GM11168 (cell line): ENCODE measurements around the gene CCNK.

Source experiments
- in situ Hi-C: fragments of 300-500 bp; cut with MboI; formaldehyde crosslinking; loops from one replicate; pipeline ENCODE4 v1.12.0; 2022; ENCODE audit warnings: low sequenced_read_pairs; ENCODE audit not compliant: unreplicated experiment

CCNK gene

DNA sequence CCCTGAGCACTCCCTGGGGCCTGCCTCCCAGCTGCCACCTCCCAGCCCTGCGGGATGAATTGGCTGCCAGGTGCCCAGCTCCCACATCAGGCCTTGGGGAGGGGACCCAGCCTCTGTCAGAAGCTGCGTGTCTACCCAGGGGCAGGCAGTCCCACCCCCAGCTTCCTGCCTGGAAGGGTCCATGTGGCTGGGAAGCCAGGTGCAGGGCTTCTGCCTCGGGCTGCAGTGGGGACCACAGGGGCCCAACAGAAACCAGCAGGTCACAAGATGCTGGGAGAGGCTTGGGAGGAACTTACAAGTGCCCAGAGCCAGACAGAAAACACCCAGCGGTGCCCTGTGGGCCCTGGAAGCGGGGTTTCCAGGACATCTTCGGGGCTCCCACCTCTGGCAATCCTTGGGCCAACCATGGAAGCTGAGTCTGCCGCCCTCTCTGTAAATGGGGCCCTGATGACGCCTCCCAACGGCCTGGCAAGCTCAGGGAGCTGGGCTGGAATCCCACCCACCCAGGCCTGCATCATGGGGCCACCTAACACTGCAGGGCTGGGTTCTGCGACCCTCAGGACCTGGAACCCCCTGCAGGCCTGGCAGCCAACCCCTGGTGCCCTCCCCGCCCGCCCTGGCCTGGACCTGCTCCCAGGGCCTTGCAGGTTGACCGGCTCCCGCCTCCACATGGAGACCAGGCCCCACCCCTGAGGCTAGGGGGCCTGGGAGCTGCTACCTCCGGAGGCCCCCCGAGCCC lies 36.6 kb downstream of the CCNK start:
- in situ Hi-C loops: loop anchor here (5.0 to 25.0 kb wide), 2 partner anchors 114 to 369 kb away; no protein-coding TSS in a partner anchor

DNA sequence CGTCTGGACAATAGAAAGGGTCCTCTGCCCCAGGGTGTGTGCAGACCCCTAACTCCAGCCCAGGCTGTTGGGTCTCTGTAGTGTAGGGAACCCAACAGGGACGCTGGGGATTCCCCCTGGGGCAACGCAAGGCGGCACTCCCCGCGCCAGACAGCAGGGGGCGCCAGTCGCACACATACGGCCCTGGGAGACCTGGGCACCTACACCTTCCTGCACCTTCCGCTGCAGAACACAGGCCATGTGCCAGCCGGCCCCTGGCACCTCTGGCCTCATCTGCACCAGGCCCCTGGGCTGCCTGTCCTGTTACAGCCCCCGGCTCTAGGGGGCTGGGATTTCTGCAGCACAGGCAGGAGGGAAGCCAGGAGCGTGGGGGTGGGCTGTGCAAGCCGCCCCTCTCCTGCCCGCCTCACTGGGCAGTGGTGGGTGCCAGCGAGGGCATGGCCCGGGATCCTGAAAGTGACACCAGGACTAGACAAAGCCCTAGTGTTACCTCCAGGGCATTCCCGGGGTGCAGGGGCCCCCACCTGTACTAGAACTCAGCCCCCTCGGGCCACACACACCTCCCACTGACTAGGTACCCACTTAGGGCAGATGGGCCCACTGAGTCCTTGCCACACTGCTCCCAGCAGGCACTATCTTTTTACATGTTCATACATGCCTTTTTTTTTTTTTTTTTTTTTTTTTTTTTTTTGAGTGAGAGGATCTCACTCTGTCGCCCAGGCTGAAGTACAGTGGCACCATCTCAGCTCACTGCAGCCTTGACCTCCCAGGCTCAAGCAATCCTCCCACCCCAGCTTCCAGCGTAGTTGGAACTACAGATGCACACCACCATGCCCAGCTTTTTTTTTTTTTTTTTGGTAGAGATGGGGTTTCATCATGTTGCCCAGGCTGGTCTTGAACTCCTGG lies 37.5 kb downstream of the CCNK start:
- in situ Hi-C loops: loop anchor here (5.0 to 25.0 kb wide), 2 partner anchors 114 to 369 kb away; no protein-coding TSS in a partner anchor

DNA sequence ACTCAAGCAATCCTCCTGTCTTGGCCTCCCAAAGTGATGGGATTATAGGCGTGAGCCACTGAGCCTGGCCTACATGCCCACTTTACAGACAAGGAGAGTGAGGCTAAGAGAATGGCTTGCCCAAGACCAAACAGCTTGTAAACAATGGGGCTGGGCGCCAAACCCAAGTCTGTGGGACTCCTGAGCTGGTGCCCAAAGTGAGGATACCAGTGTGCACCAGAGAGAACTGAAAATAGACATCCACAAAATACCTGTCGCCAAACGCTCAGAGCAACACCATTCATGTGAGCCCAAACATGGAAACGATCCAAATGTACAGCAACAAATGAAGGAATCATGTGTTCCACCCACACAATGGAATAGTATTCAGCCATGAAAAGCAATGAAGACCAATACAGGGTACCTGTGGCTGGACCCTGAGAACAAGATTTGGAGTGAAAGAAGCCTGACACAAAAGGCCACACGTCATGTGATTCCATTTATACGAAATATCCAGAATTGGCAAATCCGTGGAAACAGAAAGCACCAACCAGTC lies 38.2 kb downstream of the CCNK start:
- in situ Hi-C loops: loop anchor here (5.0 to 25.0 kb wide), 2 partner anchors 113 to 368 kb away; no protein-coding TSS in a partner anchor

GRCh38 chr14:99519931-99520421 lies 38.8 kb downstream of the CCNK start:
- in situ Hi-C loops: loop anchor here (5.0 to 25.0 kb wide), 2 partner anchors 112 to 367 kb away; no protein-coding TSS in a partner anchor

DNA sequence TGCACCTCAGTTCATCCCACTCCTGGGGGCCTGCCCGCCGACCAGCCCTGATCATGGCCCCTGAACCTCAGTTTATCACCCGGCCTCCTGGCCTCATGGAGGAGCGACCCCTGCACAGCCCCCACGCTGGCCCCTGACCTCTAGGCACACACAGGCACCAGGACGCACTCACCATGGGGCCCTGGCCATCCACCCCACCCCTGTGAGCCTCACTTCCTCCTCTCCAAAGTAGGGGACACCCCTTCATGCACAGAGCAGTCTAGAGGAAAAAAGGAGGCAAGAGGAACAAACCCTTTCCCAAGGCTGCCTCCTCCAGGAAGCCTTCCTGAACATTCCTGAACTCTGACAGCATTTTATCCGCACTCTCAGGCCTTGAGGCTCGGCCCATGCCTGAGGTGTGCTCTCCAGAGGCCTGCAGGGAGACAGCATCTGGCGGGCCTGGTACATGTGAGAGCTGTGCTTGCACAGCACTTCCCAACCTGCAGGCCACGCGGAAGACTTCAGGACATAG lies 39.4 kb downstream of the CCNK start:
- in situ Hi-C loops: loop anchor here (25.0 kb wide), 1 partner anchor 367 kb away; no protein-coding TSS in a partner anchor

- in situ Hi-C loops: loop anchor here (25.0 kb wide), 1 partner anchor 366 kb away; no protein-coding TSS in a partner anchor
Observed at GRCh38 chr14:99521176-99522024, 40.2 kb downstream of the CCNK start.

GRCh38 chr14:99522025-99522401 lies 40.8 kb downstream of the CCNK start:
- in situ Hi-C loops: loop anchor here (25.0 kb wide), 1 partner anchor 365 kb away; no protein-coding TSS in a partner anchor

GRCh38 chr14:99522457-99522891 lies 41.3 kb downstream of the CCNK start:
- in situ Hi-C loops: loop anchor here (25.0 kb wide), 1 partner anchor 365 kb away; no protein-coding TSS in a partner anchor

DNA sequence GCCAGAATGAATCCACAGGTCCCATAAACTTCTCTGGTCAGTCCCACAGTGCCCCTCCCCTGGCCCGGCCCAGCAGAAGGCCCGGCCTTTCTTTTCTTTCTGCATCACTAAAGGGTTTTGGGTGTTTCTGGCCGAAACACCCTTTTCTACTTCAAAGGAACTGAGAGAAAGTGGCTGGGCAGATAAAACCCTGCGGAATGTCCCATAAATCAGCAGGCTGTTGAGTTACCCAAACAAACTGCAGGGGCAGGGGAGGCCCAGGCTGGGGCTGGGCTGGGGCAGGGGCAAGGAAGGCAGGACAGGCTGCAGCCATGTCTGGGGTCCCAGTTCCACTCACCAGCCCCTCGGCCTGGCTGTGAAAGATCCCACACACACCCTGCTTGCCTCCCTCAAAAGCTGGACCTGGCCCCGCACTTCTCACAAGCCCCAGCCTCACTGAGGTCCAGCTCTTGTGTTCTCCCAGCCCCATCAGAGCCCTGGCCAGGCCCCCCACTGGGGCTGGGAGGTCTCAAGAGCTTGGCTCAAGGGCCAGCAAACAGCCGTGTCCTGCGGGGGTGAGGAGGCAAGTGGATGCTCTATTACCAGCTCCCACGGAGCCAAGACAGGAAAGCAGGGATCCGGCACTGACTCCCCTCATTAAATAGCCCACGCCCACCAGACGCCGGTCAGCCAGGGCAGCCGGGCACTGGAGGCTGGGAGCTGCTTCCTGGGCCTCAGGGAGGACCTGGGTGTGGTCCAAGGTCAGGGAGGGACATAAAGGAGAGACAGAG lies 41.9 kb downstream of the CCNK start:
- in situ Hi-C loops: loop anchor here (25.0 kb wide), 1 partner anchor 364 kb away; no protein-coding TSS in a partner anchor

GRCh38 chr14:99523704-99524055 lies 42.5 kb downstream of the CCNK start:
- in situ Hi-C loops: loop anchor here (25.0 kb wide), 1 partner anchor 364 kb away; no protein-coding TSS in a partner anchor

- in situ Hi-C loops: loop anchor here (25.0 kb wide), 1 partner anchor 363 kb away; no protein-coding TSS in a partner anchor
Observed at GRCh38 chr14:99524091-99524661, 43.0 kb downstream of the CCNK start.

DNA sequence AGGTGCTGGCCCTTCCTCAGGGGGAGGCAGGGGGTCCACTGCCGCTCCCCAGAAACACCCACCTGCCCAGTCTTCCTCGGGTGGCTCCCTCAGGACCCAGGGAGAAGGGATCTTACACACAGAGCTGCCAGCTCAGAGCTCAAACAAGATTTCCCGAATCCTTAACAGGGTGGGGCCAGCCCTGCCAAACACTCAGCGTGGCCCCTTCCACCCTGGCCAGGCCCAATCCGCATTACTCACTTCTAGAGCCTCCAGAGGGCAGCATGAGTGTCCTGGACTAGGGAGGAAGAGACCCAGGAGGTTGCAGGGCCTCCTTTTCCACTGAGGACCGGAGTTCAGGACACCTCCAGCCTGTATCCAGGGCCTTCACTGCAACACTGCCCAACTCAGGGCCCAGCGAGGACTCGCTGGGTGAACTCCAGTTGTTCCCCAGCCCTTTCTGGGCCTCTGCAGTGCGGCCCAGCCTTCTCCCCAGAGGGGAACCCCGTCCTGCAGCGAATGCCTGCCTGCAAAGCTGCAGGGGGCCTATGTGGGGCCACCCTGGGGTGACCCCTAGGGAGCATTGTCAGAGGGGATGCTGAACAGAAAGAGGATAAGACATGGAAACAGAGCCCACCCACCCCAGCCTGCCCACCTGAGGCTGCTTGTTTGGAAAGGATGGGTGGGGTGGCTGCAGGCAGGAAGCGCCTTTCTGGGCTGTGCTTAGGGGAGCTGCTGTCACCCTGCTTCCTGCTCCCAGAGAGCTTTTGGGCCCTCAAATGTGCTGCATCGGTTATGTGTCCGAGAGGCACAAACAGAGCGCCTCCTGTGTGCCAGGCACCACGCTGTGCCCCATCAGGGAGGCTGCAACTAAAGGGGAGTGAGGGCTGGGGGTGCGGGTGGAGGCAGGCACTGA lies 43.8 kb downstream of the CCNK start:
- in situ Hi-C loops: loop anchor here (25.0 kb wide), 1 partner anchor 362 kb away; no protein-coding TSS in a partner anchor

DNA sequence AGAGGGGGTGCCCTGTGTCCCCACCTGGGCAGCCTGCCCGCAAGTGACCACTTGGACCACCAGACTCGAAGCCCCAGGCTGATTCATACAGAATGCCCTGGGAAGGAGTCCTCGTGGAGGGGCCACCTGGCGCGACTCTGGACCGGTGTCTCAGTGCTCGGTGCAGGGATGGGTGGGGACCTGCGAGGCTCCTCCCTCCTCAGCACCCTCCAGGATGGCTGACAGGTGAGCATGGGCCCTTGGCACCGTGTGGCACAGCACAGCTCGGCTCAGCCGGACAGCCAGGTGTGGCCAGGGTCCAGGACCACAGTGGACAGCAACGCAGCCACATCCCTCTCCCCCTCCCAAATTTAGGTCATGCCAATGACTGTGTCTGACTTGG lies 44.5 kb downstream of the CCNK start:
- in situ Hi-C loops: no loop called here

DNA sequence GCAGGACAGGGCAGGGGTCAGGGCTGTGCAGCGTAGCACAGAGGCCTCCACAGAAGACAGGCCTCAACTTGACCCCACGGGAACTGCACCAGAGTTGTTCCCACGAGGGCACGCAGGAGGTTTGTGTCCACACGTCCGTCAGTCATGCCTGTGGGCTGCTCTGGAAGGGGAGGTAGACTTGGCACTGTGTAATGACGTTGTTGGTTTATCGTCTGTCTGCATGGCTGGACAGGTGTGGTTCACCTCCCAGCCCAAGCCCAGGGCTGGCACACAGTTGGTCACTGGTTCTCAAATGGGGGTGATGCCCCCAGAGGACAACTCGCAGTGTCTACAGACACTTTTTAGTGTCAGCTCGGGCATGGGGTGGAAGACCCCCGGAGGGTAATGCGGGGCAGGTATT lies 45.8 kb downstream of the CCNK start:
- in situ Hi-C loops: no loop called here

DNA sequence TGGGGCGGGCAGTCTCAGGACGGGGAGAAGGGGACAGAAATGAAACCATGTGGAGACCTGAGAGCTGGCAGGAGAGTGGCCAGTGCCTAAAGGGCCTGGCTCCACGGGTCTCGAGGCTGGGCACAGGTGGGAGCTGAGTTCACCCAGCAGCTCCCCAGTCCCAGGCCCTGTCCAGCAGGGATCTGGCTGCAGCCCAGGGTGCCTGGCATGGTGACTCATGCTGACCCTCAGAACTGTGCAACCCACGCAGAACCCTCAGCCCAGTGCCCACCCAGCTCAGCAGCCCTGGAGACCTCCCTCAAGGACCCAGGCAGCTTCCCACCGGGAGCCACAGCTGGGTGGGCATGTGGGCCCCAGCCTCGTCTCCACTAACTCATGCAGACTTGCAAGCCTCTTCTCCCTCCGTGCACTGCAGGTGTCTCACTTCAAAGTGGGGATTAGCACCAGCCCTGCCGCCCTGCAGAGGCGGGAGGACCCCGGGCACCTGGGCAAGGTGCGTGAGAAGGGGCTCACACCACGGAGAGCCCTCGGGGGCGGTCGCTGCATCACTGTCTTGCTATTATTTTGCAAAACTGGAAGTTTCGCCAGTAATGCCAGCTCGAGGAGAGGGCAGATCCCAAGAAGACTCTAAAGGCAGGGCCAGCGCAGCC lies 46.3 kb downstream of the CCNK start:
- in situ Hi-C loops: no loop called here

GRCh38 chr14:99529899-99530298 lies 48.7 kb downstream of the CCNK start:
- in situ Hi-C loops: no loop called here
